Aorta (tissue), 5 donors: ENCODE results near the gene ZNF778. TPM values are rescaled to one million over a fixed set of nuclear protein-coding genes. Genes with fewer than 3 reads are reported as not detected.

Experiments
- ATAC-seq: fragments of 200-7000 bp; cut with Tn5 transposase; one replicate; pipeline ENCODE4 v1.9.1; 2022; ENCODE audit warnings: moderate library complexity; ENCODE audit not compliant: low FRiP score
- DNase-seq, 2 donors: peaks; one replicate each; pipeline ENCODE4 v3.0.0-alpha.2; 2020
- H3K27ac ChIP-seq, 2 donors: one replicate each; pipeline ENCODE4 v1.5.1; 2013; ENCODE audit warnings: low read length in 2 of 2, mild to moderate bottlenecking in 2 of 2, moderate library complexity in 2 of 2, control low read depth in 1 of 2, inconsistent platforms in 1 of 2, low read depth in 1 of 2
- H3K27me3 ChIP-seq, 2 donors: one replicate each; pipeline ENCODE4 v1.6.1; 2013; ENCODE audit warnings: control low read depth in 1 of 2, low read length in 1 of 2, mild to moderate bottlenecking in 1 of 2, moderate library complexity in 1 of 2; ENCODE audit not compliant: insufficient read depth in 2 of 2, control insufficient read depth in 1 of 2
- H3K36me3 ChIP-seq, 2 donors: one replicate each; pipeline ENCODE4 v1.6.1; 2013; ENCODE audit warnings: control low read depth in 1 of 2, low read length in 1 of 2, mild to moderate bottlenecking in 1 of 2; ENCODE audit not compliant: insufficient read depth in 2 of 2, control insufficient read depth in 1 of 2
- H3K4me1 ChIP-seq, 2 donors: one replicate each; pipeline ENCODE4 v1.6.1; 2013; ENCODE audit warnings: low read length in 2 of 2, control low read depth in 1 of 2, mild to moderate bottlenecking in 1 of 2, moderate library complexity in 1 of 2; ENCODE audit not compliant: insufficient read depth in 2 of 2, control insufficient read depth in 1 of 2
- H3K4me3 ChIP-seq, 2 donors: one replicate each; pipeline ENCODE4 v1.5.1; 2013; ENCODE audit warnings: low read length in 2 of 2, control low read depth in 1 of 2, mild to moderate bottlenecking in 1 of 2
- H3K9me3 ChIP-seq: one replicate; pipeline ENCODE4 v1.6.1; 2013; ENCODE audit warnings: mild to moderate bottlenecking, low read length; ENCODE audit not compliant: control insufficient read depth
- WGBS, 2 donors: extraction: QIAGEN DNeasy Blood & Tissue Kit; methylation state at CpG; one replicate each; pipeline ENCODE4 v1.1.7; 2013; 5-methylcytosine and 5-hydroxymethylcytosine counted together
- intact Hi-C, 2 donors: fragments of 100-400 bp; cut with DNase I; formaldehyde crosslinking; loops; one replicate each; pipeline versions ENCODE4 v1.14.2 to v1.15.0; 2022
- long read RNA-seq, 2 donors: library from polyadenylated mRNA; unstranded; transcript quantifications; one replicate each; pipeline ENCODE4 v2.0.0, GENCODE V29; 2020 to 2021
- polyA plus RNA-seq, 2 donors: library from polyadenylated mRNA; stranded (reverse); fragments of 200-250 nt; gene quantifications; one replicate each; pipeline ENCODE4 v1.2.3, GENCODE V29; 2013
- total RNA-seq, 2 donors: library from RNA; stranded (reverse); fragmentation: NEBNext Ultra II Directional; extraction: Animal tissue kit (Norgen Biotek cat#: 25700); gene quantifications; one replicate each; pipeline ENCODE4 v1.2.1, GENCODE V29; 2021
- donor health status: healthy with polysubstance abuse.
- donor health status: Bipolar disorder and iron deficiency.
- donor health status: DM: no; HTN: no; CAD: no.
- donor health status: DM: no; HTN: no; CAD: no.
- donor health status: DM: yes; HTN: yes; CAD: no.

The ZNF778 gene
- total RNA-seq (10 to 100 TPM; 12.7 to 14.9 TPM), polyA plus RNA-seq (1 to 10 TPM; 2.6 to 3.2 TPM)
- long read RNA-seq, donor 1, partial matches to known transcripts, result 2 of 16 reads
- long read RNA-seq, donor 1, other reads (novel, unspliced or antisense), result 12 of 16 reads
- long read RNA-seq, donor 2, partial matches to known transcripts, result 0 of 3 reads
- long read RNA-seq, donor 2, other reads (novel, unspliced or antisense), result 3 of 3 reads

DNA sequence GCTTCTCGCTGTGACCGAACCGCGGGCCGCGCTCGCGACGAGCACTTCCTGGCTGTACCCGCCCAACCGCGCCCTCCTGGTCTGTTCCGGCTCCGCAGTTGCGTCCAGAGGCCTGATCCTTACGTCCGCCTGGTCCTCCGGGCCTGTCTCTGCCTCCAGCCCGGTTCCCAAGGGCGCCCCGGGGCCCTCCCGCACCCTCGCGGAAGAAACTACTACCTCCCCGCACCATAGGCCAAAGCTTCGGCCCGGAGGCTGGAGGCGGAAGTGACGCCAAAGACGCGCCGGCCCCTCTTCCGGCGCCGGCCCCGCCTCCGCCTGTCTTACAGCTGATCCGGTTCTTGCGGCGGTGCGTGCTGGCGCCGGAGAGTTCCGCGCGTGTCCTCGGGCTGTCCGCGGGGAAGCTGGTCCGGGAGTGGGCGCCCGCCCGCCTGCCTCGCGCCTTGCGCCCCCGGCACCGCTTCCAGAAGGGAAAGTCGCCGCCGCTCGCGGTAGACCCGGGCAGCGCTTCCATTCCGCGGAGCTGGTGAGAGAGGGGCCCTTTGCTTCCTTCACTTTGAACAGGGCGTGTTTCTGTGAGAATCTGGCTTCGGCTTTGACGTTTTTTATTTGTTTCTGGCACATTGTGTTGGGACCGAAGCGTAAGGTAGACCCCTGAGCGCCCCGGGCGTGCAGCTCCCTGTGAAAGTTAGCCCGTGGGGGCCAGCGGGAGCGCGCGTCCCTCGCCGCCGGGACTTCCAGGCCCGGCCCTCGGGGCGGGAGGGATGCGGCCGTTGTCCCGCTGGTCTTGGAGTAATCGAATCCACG is at the start of gene ZNF778:
ZNF778 (plus strand) TSS at position 316 of the 804 bp plus-strand sequence. CDS start 3,425 bp downstream, outside the sequence.
- Histone ChIP-seq H3K4me1 (no peaks in the 10 kb centered on the region), H3K27ac (peak within 1 kb of the TSS in 1 of 2 donors; percentile 89), H3K27me3 (no peaks in the 10 kb centered on the region), H3K9me3 (no peaks in the 10 kb centered on the region), H3K4me3 (peak within 1 kb of the TSS; percentile 62 to 87), H3K36me3 (peaks cover 0 to 8% of the 10 kb centered on the region in 2 donors)
- intact Hi-C loops, result loop anchor here (5.0 to 10.0 kb wide), 5 partner anchors 123 to 483 kb away; partner anchors contain the start of genes ACSF3 (in 1 of the 2) and APRT (in 1 of the 2)
- WGBS, 2 donors, result 0 to 1% methylated on average over 80 to 91 of the region's 91 CpGs
- ATAC-seq (peak; percentile 97), DNase-seq (peak; percentile 89 to 94)

DNA sequence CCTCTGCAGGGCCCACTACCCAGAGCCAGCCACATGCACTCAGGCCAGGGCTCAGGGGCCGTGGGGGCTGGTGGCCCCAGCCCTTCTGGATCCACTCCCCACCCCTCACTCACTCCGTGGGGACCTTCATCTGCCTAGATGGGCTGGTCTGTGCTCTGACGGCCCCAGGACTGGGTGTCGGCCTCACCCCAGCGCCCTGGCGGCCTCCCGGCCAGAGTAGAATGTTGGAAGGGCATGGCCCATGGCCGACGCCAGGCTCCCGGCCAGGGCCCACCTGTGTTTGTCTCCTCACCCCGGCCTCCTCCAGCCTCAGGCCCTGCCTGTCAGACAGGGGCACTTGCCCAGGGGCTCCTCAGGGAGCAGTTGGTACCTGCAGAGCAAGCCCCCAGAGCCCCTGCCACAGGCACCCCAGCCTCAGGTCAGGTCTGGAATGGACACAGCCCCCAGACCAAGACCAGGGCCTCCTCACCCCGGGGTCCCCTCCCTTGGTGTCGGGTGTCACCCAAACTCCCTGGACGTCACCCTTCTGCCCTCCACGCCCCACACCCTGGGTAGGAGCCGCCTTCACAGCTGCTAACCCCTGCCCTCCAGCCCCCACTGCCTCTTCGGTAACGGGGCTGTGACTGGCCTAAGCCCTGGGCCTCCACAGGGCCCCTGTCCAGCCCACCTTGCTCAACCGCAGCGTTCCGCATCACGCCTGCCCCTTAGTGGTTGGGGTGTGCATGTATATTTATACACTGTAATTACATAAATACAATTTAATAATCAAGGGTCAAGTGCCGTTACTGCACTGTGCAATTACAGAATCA is 48.9 kb upstream of the ZNF778 start:
- no peak for DNase-seq
- H3K27me3 ChIP-seq, result peaks cover 0 to 1% of the 10 kb centered on the region in 2 donors
- H3K27ac ChIP-seq, result no peak overlapping the region
- no peaks in the 10 kb centered on the region for H3K9me3 ChIP-seq
- ATAC-seq, result no peak
- no peaks in the 10 kb centered on the region for H3K4me1 ChIP-seq
- intact Hi-C loops, result no loop called here
- no peaks in the 10 kb centered on the region for H3K36me3 ChIP-seq
- H3K4me3 ChIP-seq, result no peak overlapping the region
- 66 to 72% methylated on average over 23 of the region's 23 CpGs for WGBS, 2 donors

DNA sequence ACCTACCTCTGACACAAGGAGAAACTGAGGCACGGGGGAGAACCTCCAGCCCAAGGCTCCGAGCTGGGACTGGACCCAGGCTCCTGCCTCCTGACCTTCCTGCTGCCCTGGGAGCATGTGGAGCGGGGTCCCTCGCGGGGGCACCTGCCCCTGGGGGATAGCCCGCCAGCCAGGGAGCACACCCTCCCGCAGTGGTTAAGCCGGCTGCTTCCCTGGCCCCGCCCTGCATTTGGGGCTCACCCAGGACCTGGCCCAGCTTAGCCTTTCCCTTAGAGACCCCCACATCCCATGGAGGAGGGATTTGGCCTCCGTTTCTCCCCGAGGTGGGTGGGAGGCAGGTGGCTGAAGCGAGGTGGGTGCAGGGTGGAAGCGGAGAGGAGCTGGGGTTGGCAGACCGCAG is 47.7 kb upstream of the ZNF778 start:
- no peak for DNase-seq
- Histone ChIP-seq H3K27ac (no peak overlapping the region), H3K36me3 (no peaks in the 10 kb centered on the region), H3K9me3 (no peaks in the 10 kb centered on the region), H3K4me1 (no peaks in the 10 kb centered on the region), H3K27me3 (peaks cover 0 to 1% of the 10 kb centered on the region in 2 donors), H3K4me3 (no peak overlapping the region)
- no peak for ATAC-seq
- 79% methylated on average over 14 of the region's 14 CpGs for WGBS, 2 donors
- intact Hi-C loops, result no loop called here

DNA sequence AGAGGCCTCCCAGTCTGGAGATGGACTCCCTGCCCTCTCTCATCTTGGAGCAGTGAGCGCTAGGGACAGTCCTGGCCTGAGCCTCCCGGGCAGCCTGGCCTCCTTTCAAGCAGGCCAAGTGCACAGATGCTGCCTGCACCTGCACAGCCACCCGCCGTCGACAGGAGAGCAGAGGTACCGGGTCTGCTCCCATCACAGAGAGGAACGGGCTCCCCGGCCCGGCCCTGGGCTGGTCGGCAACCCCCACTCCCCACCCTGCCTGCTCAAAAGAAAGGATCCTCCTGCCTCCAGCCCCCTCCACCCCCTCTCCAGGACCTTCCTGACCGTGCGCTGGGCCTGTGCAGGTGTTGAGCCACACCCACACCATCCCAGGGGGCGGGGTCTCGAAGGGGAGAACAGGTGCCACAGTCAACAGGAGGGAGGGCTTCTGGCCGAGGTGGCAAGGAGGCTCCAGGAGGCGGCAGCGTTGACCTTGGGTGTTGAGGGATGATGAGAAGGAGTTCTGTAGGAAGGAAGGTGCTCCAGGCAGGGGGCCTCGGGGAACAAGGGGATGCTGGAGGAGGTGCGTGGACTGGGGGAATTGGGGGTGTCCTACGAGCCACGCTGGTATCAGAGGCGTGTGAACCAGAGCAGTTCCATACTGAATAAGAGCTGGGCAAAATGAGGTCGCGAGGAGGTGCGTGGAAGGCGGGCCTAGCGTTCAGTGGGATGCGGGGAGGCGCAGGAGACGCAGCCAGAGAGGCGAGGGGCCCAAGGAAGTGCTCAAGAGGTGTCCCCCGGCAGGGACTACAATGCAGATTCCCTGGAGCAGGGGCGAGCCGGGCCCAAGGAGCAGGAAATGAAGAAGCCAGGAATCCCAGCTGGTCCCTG is 46.9 kb upstream of the ZNF778 start:
- no peak for ATAC-seq
- no peaks in the 10 kb centered on the region for H3K4me1 ChIP-seq
- no peaks in the 10 kb centered on the region for H3K36me3 ChIP-seq
- peak in 1 of 2 donors; percentile 49 for DNase-seq
- no peaks in the 10 kb centered on the region for H3K9me3 ChIP-seq
- intact Hi-C loops, result no loop called here
- H3K27me3 ChIP-seq, result peaks cover 0 to 1% of the 10 kb centered on the region in 2 donors
- H3K27ac ChIP-seq, result no peak overlapping the region
- H3K4me3 ChIP-seq, result no peak overlapping the region
- WGBS, 2 donors, result 13 to 14% methylated on average over 34 of the region's 34 CpGs

DNA sequence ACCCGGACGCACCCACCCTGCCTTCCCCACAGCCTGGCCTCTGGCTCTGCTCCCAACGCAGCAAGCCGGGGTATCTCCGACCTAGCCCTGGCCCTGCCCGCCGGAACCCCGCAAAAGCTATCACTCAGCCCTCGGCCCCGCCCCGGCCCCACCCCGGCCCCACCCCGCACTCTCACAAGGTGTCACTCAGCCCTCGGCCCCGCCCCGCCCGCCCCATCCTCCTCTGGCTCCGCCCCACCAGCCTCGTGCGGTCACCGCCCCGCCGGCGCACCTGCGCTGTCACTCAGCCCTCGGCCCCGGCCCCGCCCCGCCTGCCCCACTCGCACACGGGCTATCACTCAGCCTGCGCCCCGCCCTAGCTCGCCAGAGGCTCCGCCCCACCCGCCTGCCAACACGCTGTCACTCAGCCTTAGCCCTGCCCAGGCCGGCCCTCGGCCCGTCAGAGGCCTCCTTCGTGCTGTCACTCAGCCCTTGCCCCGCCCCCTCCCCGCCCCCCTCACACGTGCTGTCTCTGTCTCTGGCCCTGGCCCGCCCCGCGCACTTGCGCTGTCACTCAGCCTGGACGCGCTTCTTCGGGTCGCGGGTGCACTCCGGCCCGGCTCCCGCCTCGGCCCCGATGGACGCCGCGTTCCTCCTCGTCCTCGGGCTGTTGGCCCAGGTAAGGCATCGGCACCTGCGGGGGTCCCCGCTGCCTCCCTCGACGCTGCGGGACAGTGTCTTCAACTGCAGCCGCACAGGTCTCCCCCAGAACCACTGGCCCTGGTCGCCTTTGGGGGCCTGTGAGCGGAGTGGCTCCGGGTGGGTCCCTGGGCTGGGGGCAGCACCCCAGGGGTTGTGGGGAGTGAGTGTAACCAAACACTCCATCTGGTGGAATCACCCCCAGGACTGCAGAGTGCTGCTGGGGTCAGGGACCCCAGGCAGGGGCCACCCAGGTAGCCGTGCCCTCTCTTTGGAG is 46.0 kb upstream of the ZNF778 start, which contains the start of gene CDH15:
CDH15 (plus strand) TSS at position 533 of the 955 bp plus-strand sequence; CDS start at position 617, 84 bp downstream.
- no peak within 1 kb of the TSS for H3K4me3 ChIP-seq
- ATAC-seq (peak; percentile 79), DNase-seq (peak; percentile 89 to 92)
- no peak within 1 kb of the TSS for H3K27ac ChIP-seq
- H3K4me1 ChIP-seq, result no peaks in the 10 kb centered on the region
- H3K36me3 ChIP-seq, result no peaks in the 10 kb centered on the region
- intact Hi-C loops, result no loop called here
- no peaks in the 10 kb centered on the region for H3K9me3 ChIP-seq
- H3K27me3 ChIP-seq, result peaks cover 0 to 1% of the 10 kb centered on the region in 2 donors
- WGBS, 2 donors, result 9 to 13% methylated on average over 44 to 74 of the region's 74 CpGs

DNA sequence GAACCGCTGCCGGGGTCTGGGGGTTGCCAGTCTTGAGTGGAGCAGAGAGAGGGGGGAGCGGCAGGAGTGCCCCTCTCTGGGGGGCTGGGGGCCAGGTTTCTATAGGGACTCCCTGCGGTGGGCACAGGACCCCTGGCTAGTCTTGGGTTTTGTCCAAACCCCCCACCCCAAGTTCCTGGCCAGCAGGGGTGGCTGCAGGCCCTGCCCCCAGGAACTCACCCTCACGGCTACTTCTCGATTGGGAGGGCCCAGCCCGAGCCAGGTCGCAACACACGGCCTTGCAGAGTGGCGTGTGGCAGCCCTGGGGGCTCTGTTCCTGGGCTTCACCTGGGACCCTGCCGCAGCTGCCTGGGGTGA is 45.4 kb upstream of the ZNF778 start:
- intact Hi-C loops, result no loop called here
- Histone ChIP-seq H3K27me3 (peaks cover 0 to 1% of the 10 kb centered on the region in 2 donors), H3K27ac (no peak overlapping the region)

DNA sequence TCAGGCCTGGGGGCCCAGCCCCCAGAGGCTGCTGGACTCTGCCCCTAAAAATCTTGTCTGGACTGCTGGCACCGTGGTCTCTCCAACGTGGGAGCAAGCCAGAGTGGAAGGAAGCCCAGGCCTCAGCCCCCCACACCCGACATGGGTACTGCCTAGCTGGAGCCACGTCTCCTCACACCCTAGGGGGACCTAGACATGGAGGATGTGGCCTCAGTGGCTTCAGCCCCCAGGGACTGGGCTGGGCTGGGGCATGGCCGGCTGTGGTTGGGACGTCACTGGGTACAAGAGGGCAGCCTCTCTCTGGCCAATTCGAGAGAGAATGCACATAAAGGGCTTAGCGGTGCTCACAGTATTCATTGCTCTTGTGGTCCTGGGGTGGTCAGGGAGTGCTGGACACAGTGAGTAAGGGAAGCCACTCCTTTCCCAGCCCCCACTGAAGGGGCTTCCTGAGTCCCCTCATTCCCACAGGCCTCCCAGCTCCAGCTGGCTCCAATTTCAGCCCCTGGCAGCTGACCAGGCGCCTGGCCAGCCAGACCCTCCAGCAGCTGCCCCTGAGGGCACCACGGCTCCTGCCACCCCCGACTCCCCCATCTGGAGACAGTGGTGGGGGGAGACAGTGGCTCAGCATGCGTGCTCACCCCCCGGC is 44.9 kb upstream of the ZNF778 start:
- Histone ChIP-seq H3K4me1 (no peaks in the 10 kb centered on the region), H3K36me3 (no peaks in the 10 kb centered on the region), H3K4me3 (no peak overlapping the region), H3K9me3 (no peaks in the 10 kb centered on the region), H3K27me3 (peaks cover 0 to 1% of the 10 kb centered on the region in 2 donors), H3K27ac (no peak overlapping the region)
- WGBS, 2 donors, result 50 to 57% methylated on average over 13 of the region's 13 CpGs
- ATAC-seq (no peak), DNase-seq (no peak)
- intact Hi-C loops, result no loop called here

More for the DNA sequence above, 45.4 kb upstream of the ZNF778 start:
- no peaks in the 10 kb centered on the region for H3K9me3 ChIP-seq
- 83 to 86% methylated on average over 9 to 11 of the region's 11 CpGs for WGBS, 2 donors
- H3K4me1 ChIP-seq, result no peaks in the 10 kb centered on the region
- H3K36me3 ChIP-seq, result no peaks in the 10 kb centered on the region
- H3K4me3 ChIP-seq, result no peak overlapping the region
- no peak for DNase-seq
- no peak for ATAC-seq
